Upper lobe of right lung (tissue), 1 donor: Measurements from ENCODE around the gene BTBD8. TPM values are rescaled to one million over a fixed set of nuclear protein-coding genes. Genes with fewer than 3 reads are reported as not detected.

Experiments used
- ATAC-seq: fragments of 200-7000 bp; cut with Tn5 transposase; one replicate; pipeline ENCODE4 v1.9.1; 2020; ENCODE audit warnings: mild to moderate bottlenecking, moderate library complexity
- DNase-seq: peaks from one replicate; pipeline ENCODE4 v3.0.0-alpha.2; 2020
- H3K27ac ChIP-seq: fragments of 200-600 bp; one replicate; pipeline ENCODE4 v1.8.0; 2022
- H3K27me3 ChIP-seq: fragments of 200-600 bp; one replicate; pipeline ENCODE4 v1.8.0; 2022; ENCODE audit warnings: mild to moderate bottlenecking
- H3K36me3 ChIP-seq: fragments of 200-600 bp; one replicate; pipeline ENCODE4 v1.8.0; 2022
- H3K4me1 ChIP-seq: fragments of 200-600 bp; one replicate; pipeline ENCODE4 v1.8.0; 2022
- H3K4me3 ChIP-seq: fragments of 200-600 bp; one replicate; pipeline ENCODE4 v1.8.0; 2022; ENCODE audit warnings: mild to moderate bottlenecking
- H3K9me3 ChIP-seq: fragments of 200-600 bp; one replicate; pipeline ENCODE4 v1.8.0; 2022
- intact Hi-C: fragments of 100-400 bp; cut with DNase I; formaldehyde crosslinking; loops from one replicate; pipeline ENCODE4 v1.11.0; 2022
- total RNA-seq: library from RNA; stranded (reverse); fragmentation: NEBNext Ultra II Directional; extraction: Animal tissue kit (Norgen Biotek cat#: 25700); gene quantifications from one replicate; pipeline ENCODE4 v1.2.1, GENCODE V29; 2021
- TF ChIP-seq, protein P1 (sequence below): fragments of 200-600 bp; IDR thresholded peaks from one replicate; pipeline ENCODE4 v1.8.0; 2022; ENCODE audit warnings: antibody characterized with exemption
- donor health status: DM: no; HTN: yes; CAD: no; lungs with severe emphysema.

BTBD8 gene
- total RNA-seq, 1 donor from 2014 or later = 5.1 TPM

DNA sequence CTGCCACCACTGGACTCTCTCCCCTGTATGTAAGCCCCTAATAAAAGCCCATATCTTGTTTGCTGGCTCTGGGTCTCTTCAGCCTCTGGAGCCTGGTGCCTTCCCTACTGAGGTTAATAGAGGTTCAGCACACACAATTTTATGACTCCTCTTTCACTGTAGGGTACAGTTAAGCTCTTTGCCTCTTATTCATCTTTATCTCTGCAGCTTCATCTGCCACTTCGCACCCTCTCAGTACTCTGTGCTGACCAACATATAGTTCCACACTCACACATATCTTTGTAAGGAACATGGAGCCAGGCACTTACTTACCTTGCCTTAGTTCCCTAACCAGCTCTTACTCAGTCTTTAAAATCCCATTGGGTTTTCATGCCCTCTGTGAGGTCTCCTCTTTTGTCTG is 4.5 kb downstream of the BTBD8 start:
- Histone ChIP-seq H3K27ac (no peak overlapping the region), H3K9me3 (peaks cover 13% of the 10 kb centered on the region), H3K36me3 (no peaks in the 10 kb centered on the region), H3K4me1 (peaks cover 7% of the 10 kb centered on the region), H3K4me3 (no peak overlapping the region), H3K27me3 (no peaks in the 10 kb centered on the region)
- no peak for DNase-seq
- no peak for ATAC-seq
- TF ChIP-seq, protein P1, sequence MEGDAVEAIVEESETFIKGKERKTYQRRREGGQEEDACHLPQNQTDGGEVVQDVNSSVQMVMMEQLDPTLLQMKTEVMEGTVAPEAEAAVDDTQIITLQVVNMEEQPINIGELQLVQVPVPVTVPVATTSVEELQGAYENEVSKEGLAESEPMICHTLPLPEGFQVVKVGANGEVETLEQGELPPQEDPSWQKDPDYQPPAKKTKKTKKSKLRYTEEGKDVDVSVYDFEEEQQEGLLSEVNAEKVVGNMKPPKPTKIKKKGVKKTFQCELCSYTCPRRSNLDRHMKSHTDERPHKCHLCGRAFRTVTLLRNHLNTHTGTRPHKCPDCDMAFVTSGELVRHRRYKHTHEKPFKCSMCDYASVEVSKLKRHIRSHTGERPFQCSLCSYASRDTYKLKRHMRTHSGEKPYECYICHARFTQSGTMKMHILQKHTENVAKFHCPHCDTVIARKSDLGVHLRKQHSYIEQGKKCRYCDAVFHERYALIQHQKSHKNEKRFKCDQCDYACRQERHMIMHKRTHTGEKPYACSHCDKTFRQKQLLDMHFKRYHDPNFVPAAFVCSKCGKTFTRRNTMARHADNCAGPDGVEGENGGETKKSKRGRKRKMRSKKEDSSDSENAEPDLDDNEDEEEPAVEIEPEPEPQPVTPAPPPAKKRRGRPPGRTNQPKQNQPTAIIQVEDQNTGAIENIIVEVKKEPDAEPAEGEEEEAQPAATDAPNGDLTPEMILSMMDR = no peak
- intact Hi-C loops = no loop called here

DNA sequence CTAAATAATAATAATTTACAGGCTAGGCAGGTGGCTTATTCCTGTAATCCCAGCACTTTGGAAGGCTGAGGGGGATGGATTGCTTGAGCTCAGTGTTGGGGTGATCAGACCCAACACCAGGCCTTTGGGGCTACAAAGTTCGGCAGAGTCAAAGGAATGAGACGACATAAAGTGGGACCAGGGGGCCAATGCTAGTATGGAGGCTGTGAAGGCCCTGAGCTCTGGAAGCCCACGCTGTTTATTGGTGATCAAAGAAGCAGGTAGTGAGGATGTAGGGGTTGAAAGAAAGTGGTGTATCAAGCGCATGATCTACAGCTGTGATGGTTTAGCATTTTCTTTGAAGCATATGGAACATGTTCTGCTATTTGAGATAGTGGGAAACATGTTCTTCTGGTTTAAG is 5.6 kb downstream of the BTBD8 start:
- Histone ChIP-seq H3K4me1 (peaks cover 7% of the 10 kb centered on the region), H3K36me3 (no peaks in the 10 kb centered on the region), H3K27ac (no peak overlapping the region), H3K27me3 (no peaks in the 10 kb centered on the region), H3K9me3 (peaks cover 13% of the 10 kb centered on the region), H3K4me3 (no peak overlapping the region)
- intact Hi-C loops = no loop called here
- DNase-seq (no peak), ATAC-seq (no peak)
- TF ChIP-seq, protein P1 = no peak

DNA sequence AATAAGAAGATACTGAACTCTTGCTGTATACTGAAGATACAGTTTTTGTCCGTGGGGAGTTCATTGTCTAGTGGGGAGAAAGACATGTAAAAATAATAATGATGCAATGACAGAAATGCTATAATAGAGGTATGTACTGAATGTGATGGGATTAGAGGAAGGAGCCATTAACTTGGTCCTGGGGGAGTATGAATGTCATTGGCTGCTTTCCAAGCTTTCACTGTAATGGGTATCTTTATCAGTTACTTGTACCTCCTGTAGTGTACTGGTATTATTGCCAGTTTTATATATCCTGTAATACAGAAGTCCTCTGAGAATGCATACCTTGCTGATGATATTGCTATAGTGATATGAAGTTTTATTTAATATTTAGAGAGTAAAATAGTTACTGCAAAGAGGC is 7.4 kb downstream of the BTBD8 start:
- DNase-seq = no peak
- Histone ChIP-seq H3K36me3 (no peaks in the 10 kb centered on the region), H3K27me3 (no peaks in the 10 kb centered on the region), H3K9me3 (peaks cover 13% of the 10 kb centered on the region), H3K4me3 (no peak overlapping the region), H3K4me1 (no peaks in the 10 kb centered on the region), H3K27ac (no peak overlapping the region)
- intact Hi-C loops = no loop called here
- TF ChIP-seq, protein P1 = no peak
- ATAC-seq = no peak

DNA sequence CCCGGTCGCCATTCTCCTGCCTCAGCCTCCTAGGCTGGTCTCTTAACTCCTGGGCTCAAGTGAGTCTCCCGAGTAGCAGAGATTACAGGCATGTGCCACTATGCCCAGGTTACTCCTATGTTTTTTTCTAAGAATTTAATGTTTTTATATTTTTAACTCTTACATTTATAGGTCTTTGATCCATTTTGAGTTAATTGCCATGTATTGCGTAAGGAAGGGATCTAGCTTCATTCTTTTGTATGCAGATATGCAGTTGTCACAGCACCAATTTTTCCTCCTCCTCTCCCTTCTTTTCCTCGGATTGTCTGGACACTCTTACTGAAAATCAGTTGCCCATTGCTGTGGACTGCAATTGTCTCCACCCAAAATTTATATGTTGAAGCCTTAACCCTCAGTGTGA is 11.5 kb downstream of the BTBD8 start:
- TF ChIP-seq, protein P1 = no peak

DNA sequence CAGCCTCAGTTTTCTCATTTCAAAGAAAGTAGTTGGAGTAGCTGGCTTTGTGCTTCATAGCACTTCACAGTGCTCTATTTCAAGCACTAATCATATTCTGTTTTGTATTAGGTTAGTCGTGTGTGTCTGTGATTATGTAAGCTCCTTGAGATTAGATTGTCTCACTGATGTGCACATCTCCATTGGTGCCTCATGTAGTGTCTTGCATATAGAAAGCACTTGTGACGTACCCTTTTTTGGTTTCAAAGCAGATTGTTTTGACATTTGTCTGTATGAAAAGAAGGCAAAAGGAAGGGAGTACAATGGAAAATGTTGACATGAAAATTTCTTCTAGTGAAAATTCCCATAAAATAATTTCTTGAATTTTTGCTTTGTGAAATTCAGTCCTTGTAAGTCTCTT is 13.9 kb downstream of the BTBD8 start:
- intact Hi-C loops = no loop called here
- DNase-seq (no peak), ATAC-seq (no peak)
- no peaks in the 10 kb centered on the region for H3K4me1 ChIP-seq
- no peaks in the 10 kb centered on the region for H3K9me3 ChIP-seq
- TF ChIP-seq, protein P1 = no peak
- H3K27ac ChIP-seq = no peak overlapping the region
- no peak overlapping the region for H3K4me3 ChIP-seq
- H3K27me3 ChIP-seq = no peaks in the 10 kb centered on the region
- H3K36me3 ChIP-seq = no peaks in the 10 kb centered on the region

More for the DNA sequence above, 11.5 kb downstream of the BTBD8 start:
- H3K4me1 ChIP-seq = no peaks in the 10 kb centered on the region
- no peak for DNase-seq
- peaks cover 1% of the 10 kb centered on the region for H3K9me3 ChIP-seq
- no peak overlapping the region for H3K27ac ChIP-seq
- no peaks in the 10 kb centered on the region for H3K36me3 ChIP-seq
- no peaks in the 10 kb centered on the region for H3K27me3 ChIP-seq
- no peak for ATAC-seq
- no peak overlapping the region for H3K4me3 ChIP-seq
- intact Hi-C loops = no loop called here

DNA sequence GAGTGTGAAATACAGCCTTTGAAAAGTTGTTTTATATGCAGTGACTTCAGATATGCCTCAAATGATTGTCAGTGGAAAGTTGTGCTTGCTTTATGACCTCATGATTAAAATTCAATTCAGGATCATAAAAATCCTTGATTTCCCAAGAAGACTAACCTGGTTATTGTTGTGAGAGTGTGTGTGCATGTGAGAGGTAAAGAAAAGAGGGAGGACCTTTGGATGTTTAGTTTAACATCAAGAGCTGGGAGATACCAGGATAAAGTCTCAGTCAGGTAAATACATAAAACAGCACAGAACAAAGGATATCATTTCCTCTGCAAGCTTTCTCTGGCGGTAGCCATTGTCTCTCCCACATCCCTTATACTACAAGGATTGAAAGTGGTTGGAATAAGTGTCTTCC is 14.4 kb downstream of the BTBD8 start:
- no peak for ATAC-seq
- DNase-seq = no peak
- Histone ChIP-seq H3K27me3 (no peaks in the 10 kb centered on the region), H3K36me3 (no peaks in the 10 kb centered on the region), H3K4me3 (no peak overlapping the region), H3K4me1 (no peaks in the 10 kb centered on the region), H3K9me3 (no peaks in the 10 kb centered on the region), H3K27ac (no peak overlapping the region)
- intact Hi-C loops = no loop called here
- TF ChIP-seq, protein P1 = no peak
